Chondrocyte (in vitro differentiated cells): ENCODE results near the gene NLRP9. TPM values are rescaled to one million over a fixed set of nuclear protein-coding genes. Genes with fewer than 3 reads are reported as not detected.
A peak's percentile ranks its signal among the peaks of the same experiment; 100 is the strongest.

Source experiments
- DNase-seq: peaks from one replicate; pipeline ENCODE4 v3.0.0; 2021; ENCODE audit warnings: mixed read lengths, low spot score
- H3K27ac Mint-ChIP-seq: one replicate; pipeline ENCODE4 v1.8.0; 2021; ENCODE audit warnings: mild to moderate bottlenecking, moderate library complexity, mixed read lengths; ENCODE audit not compliant: unreplicated experiment
- H3K27me3 Mint-ChIP-seq: 2 replicates; pipeline ENCODE4 v1.8.0; 2021; ENCODE audit warnings: low read depth, mixed read lengths
- H3K36me3 Mint-ChIP-seq: 2 replicates; pipeline ENCODE4 v1.8.0; 2021; ENCODE audit warnings: low read depth, mixed read lengths
- H3K4me1 Mint-ChIP-seq: 2 replicates; pipeline ENCODE4 v1.8.0; 2021; ENCODE audit warnings: low read depth, mild to moderate bottlenecking, mixed read lengths
- H3K4me3 Mint-ChIP-seq: one replicate; pipeline ENCODE4 v1.8.0; 2021; ENCODE audit warnings: mild to moderate bottlenecking, moderate library complexity, mixed read lengths; ENCODE audit not compliant: unreplicated experiment
- H3K9me3 Mint-ChIP-seq: 2 replicates; pipeline ENCODE4 v1.8.0; 2021; ENCODE audit warnings: low read depth, mixed read lengths
- total RNA-seq: library from RNA; stranded (reverse); gene quantifications from 3 replicates; pipeline ENCODE4 v1.2.1, GENCODE V29; 2021
- TF ChIP-seq, protein P1 (sequence below): fragments of 200-600 bp; sonication (generic); IDR thresholded peaks from 2 replicates; pipeline ENCODE4 v1.5.0; 2021; ENCODE audit warnings: antibody characterized with exemption, mild to moderate bottlenecking, moderate library complexity

Gene NLRP9
- total RNA-seq, 1 donor from 2014 or later: not detected

DNA sequence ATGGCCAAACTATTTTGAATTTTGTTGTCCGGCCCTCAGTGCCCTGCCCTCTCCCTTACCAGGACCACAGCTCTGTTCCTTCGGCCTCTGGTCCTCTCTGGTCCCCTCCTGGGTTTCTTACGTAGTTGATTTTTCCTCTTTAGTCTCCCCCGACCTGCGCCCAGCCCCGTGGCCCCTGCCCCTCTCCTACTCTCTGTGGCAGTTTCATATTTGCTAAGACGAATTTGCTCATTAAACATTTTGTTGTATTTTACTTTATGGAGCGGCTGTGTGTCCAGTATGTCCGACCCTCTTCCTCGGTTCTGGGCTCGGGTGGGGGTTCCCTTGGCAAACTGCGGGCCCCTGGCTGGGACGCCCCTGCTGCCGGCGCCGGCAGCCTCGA lies 63.8 kb downstream of the NLRP9 start:
- no peaks in the 10 kb centered on the region for H3K27me3 Mint-ChIP-seq
- peaks cover 15% of the 10 kb centered on the region for H3K36me3 Mint-ChIP-seq
- peak overlapping the region; percentile 92 for H3K27ac Mint-ChIP-seq
- peaks cover 42% of the 10 kb centered on the region for H3K4me1 Mint-ChIP-seq
- DNase-seq: no peak
- TF ChIP-seq, protein P1, sequence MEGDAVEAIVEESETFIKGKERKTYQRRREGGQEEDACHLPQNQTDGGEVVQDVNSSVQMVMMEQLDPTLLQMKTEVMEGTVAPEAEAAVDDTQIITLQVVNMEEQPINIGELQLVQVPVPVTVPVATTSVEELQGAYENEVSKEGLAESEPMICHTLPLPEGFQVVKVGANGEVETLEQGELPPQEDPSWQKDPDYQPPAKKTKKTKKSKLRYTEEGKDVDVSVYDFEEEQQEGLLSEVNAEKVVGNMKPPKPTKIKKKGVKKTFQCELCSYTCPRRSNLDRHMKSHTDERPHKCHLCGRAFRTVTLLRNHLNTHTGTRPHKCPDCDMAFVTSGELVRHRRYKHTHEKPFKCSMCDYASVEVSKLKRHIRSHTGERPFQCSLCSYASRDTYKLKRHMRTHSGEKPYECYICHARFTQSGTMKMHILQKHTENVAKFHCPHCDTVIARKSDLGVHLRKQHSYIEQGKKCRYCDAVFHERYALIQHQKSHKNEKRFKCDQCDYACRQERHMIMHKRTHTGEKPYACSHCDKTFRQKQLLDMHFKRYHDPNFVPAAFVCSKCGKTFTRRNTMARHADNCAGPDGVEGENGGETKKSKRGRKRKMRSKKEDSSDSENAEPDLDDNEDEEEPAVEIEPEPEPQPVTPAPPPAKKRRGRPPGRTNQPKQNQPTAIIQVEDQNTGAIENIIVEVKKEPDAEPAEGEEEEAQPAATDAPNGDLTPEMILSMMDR: no peak
- no peaks in the 10 kb centered on the region for H3K9me3 Mint-ChIP-seq
- peak overlapping the region; percentile 65 for H3K4me3 Mint-ChIP-seq

DNA sequence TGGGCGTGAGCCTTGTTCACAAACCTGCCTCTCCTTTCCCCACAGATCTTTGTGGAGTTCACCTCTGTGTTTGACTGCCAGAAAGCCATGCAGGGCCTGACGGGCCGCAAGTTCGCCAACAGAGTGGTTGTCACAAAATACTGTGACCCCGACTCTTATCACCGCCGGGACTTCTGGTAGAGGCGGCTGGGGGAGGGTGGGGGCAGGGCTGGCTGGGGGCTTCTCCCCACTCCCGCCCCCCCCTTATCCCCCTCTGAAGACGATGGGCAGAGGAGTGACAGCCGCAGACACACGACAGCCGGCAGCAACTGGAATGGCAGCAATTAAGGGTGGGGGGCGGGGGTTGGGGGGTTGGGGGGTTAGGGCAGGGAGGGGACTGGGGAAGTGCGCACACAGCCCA lies 64.3 kb downstream of the NLRP9 start:
- Mint-ChIP-seq H3K4me3 (peak overlapping the region; percentile 25), H3K27me3 (no peaks in the 10 kb centered on the region), H3K9me3 (no peaks in the 10 kb centered on the region), H3K27ac (peak overlapping the region; percentile 70), H3K36me3 (peaks cover 13% of the 10 kb centered on the region), H3K4me1 (peaks cover 42% of the 10 kb centered on the region)
- no peak for DNase-seq
- TF ChIP-seq, protein P1: no peak

DNA sequence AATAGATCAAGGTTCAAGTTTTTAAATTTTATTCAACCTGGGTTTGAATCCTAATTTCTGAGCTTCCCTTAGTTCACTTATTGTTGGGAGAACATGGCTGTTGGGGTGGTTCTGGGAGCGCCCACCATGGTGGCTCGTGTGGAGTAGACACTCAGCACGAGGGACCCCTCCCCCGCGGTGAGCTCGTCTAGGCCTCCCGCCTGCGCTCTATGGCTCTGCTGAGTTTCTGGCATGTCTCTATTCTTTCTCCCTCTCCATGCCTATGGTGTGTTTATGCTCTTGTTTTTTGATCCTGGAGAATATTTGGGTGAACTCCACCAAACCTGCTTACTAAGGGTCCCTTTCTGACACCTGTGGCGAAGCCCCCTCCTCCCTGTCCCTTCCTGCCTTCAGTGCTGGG lies 64.7 kb downstream of the NLRP9 start:
- TF ChIP-seq, protein P1: no peak
- Mint-ChIP-seq H3K9me3 (no peaks in the 10 kb centered on the region), H3K4me3 (peak overlapping the region; percentile 25), H3K36me3 (peaks cover 12% of the 10 kb centered on the region), H3K27ac (peak overlapping the region; percentile 70), H3K27me3 (no peaks in the 10 kb centered on the region), H3K4me1 (peaks cover 42% of the 10 kb centered on the region)
- no peak for DNase-seq

DNA sequence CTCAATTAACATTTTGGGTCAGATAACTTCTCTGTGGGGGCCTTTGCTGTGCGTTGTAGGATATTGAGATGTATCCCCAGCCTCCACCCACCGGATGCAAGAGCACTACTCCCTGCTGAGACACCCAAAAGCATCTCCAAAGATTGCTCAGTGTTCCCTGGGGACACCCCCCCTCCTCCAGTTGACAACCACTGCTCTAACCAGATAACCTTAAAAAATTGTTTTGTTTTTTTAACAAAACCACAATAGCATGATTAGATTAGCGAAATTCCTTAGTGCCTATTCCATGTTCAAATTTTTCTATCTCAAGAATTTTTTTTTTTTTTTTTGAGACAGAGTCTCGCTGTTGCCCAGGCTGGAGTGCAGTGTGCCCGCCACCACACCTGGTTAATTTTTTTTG lies 65.8 kb downstream of the NLRP9 start:
- H3K4me1 Mint-ChIP-seq: peaks cover 36% of the 10 kb centered on the region
- no peak for DNase-seq
- H3K36me3 Mint-ChIP-seq: peaks cover 9% of the 10 kb centered on the region
- TF ChIP-seq, protein P1: no peak
- no peaks in the 10 kb centered on the region for H3K9me3 Mint-ChIP-seq
- H3K27ac Mint-ChIP-seq: peak overlapping the region; percentile 6
- H3K4me3 Mint-ChIP-seq: no peak overlapping the region
- no peaks in the 10 kb centered on the region for H3K27me3 Mint-ChIP-seq

DNA sequence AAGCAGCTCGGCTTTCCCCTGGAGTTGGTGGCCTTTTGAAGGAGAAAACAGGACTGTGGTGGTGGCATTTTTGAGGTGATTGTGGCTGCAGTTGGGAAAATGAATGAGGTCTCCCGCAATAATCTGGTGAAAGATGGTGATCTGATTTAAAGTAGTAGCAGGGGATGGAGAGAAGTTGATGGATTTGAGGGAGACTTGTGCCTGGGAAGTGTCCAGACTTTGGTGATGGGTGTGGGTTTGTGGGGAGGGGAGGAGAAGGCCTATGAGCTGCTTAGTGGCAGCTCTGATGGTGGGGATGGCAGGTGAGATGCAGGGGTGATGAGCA lies 67.2 kb downstream of the NLRP9 start:
- Mint-ChIP-seq H3K36me3 (peaks cover 10% of the 10 kb centered on the region), H3K4me1 (peaks cover 22% of the 10 kb centered on the region), H3K9me3 (no peaks in the 10 kb centered on the region), H3K27me3 (no peaks in the 10 kb centered on the region), H3K4me3 (no peak overlapping the region), H3K27ac (peak overlapping the region; percentile 58)
- no peak for DNase-seq
- TF ChIP-seq, protein P1: no peak
